H9 (cell line): Measurements from ENCODE around the gene ARID1B. TPM values are rescaled to one million over a fixed set of nuclear protein-coding genes. Genes with fewer than 3 reads are reported as not detected.

Experiments used
- DNase-seq: peaks from one replicate; pipeline ENCODE4 v3.0.0-alpha.2; 2017
- H2AFZ ChIP-seq: one replicate; pipeline ENCODE4 v1.6.1; 2013; ENCODE audit warnings: mild to moderate bottlenecking, low read length, control low read depth, moderate library complexity
- H2AK5ac ChIP-seq: 2 replicates; pipeline ENCODE4 v1.6.1; 2013; ENCODE audit warnings: low read length, control low read depth, mixed read lengths; ENCODE audit not compliant: insufficient read length
- H2BK120ac ChIP-seq: one replicate; pipeline ENCODE4 v1.6.1; 2013; ENCODE audit warnings: low read depth, mild to moderate bottlenecking, low read length, control low read depth, inconsistent platforms; ENCODE audit not compliant: poor library complexity, severe bottlenecking
- H2BK12ac ChIP-seq: 2 replicates; pipeline ENCODE4 v1.6.1; 2013; ENCODE audit warnings: low read length, control low read depth, mixed read lengths, low read depth; ENCODE audit not compliant: insufficient read length
- H2BK15ac ChIP-seq: 2 replicates; pipeline ENCODE4 v1.6.1; 2013; ENCODE audit warnings: low read depth, low read length, control low read depth
- H2BK20ac ChIP-seq: one replicate; pipeline ENCODE4 v1.6.1; 2013; ENCODE audit warnings: low read depth, mild to moderate bottlenecking, low read length, control low read depth, inconsistent platforms; ENCODE audit not compliant: poor library complexity, severe bottlenecking
- H2BK5ac ChIP-seq: 2 replicates; pipeline ENCODE4 v1.6.1; 2013; ENCODE audit warnings: low read length, control low read depth, mixed read lengths; ENCODE audit not compliant: insufficient read length
- H3K14ac ChIP-seq: 2 replicates; pipeline ENCODE4 v1.6.1; 2013; ENCODE audit warnings: low read length, control low read depth; ENCODE audit not compliant: insufficient read depth
- H3K18ac ChIP-seq: 2 replicates; pipeline ENCODE4 v1.6.1; 2013; ENCODE audit warnings: low read depth, mild to moderate bottlenecking, mixed read lengths, low read length, control low read depth; ENCODE audit not compliant: insufficient read length
- H3K23ac ChIP-seq: 2 replicates; pipeline ENCODE4 v1.6.1; 2013; ENCODE audit warnings: low read length, control low read depth, mixed read lengths, low read depth; ENCODE audit not compliant: insufficient read length
- H3K23me2 ChIP-seq: 2 replicates; pipeline ENCODE4 v1.6.1; 2013; ENCODE audit warnings: low read depth, mild to moderate bottlenecking, mixed read lengths, low read length, control low read depth; ENCODE audit not compliant: insufficient read length, poor library complexity, severe bottlenecking
- H3K27ac ChIP-seq: 2 replicates; pipeline ENCODE4 v1.5.1; 2013; ENCODE audit warnings: low read length, control low read depth, mixed read lengths, low read depth; ENCODE audit not compliant: insufficient read length
- H3K27me3 ChIP-seq: 2 replicates; pipeline ENCODE4 v1.6.1; 2013; ENCODE audit warnings: low read length, control low read depth, inconsistent platforms; ENCODE audit not compliant: insufficient read depth
- H3K4ac ChIP-seq: 2 replicates; pipeline ENCODE4 v1.6.1; 2013; ENCODE audit warnings: low read depth, mild to moderate bottlenecking, control low read depth, inconsistent platforms, low read length, moderate library complexity
- H3K4me1 ChIP-seq: 2 replicates; pipeline ENCODE4 v1.6.1; 2013; ENCODE audit warnings: low read length, control low read depth, inconsistent platforms; ENCODE audit not compliant: insufficient read depth
- H3K4me2 ChIP-seq: 2 replicates; pipeline ENCODE4 v1.6.1; 2013; ENCODE audit warnings: low read length, control low read depth, mixed read lengths; ENCODE audit not compliant: insufficient read length, insufficient read depth
- H3K56ac ChIP-seq: 2 replicates; pipeline ENCODE4 v1.6.1; 2013; ENCODE audit warnings: low read depth, mild to moderate bottlenecking, mixed read lengths, low read length, control low read depth; ENCODE audit not compliant: insufficient read length
- H3K79me1 ChIP-seq: 2 replicates; pipeline ENCODE4 v1.6.1; 2013; ENCODE audit warnings: low read depth, mild to moderate bottlenecking, moderate library complexity, low read length, control low read depth, inconsistent platforms; ENCODE audit not compliant: insufficient read depth, poor library complexity, severe bottlenecking
- H3K79me2 ChIP-seq: 2 replicates; pipeline ENCODE4 v1.6.1; 2013; ENCODE audit warnings: low read length, control low read depth, inconsistent platforms; ENCODE audit not compliant: insufficient read depth
- H3K9ac ChIP-seq: 2 replicates; pipeline ENCODE4 v1.6.1; 2013; ENCODE audit warnings: low read length, control low read depth, mixed read lengths; ENCODE audit not compliant: insufficient read length; ENCODE audit errors: extremely low read depth
- H3K9me3 ChIP-seq: one replicate; pipeline ENCODE4 v1.6.1; 2013; ENCODE audit warnings: low read depth, low read length, inconsistent platforms; ENCODE audit not compliant: control insufficient read depth
- H3T11ph ChIP-seq: one replicate; pipeline ENCODE4 v1.6.1; 2013; ENCODE audit warnings: mild to moderate bottlenecking, low read length, control low read depth, inconsistent platforms
- H4K20me1 ChIP-seq: one replicate; pipeline ENCODE4 v1.6.1; 2013; ENCODE audit not compliant: control insufficient read depth, insufficient read length, insufficient read depth
- H4K5ac ChIP-seq: 2 replicates; pipeline ENCODE4 v1.6.1; 2013; ENCODE audit warnings: low read depth, mild to moderate bottlenecking, mixed read lengths, low read length, control low read depth; ENCODE audit not compliant: insufficient read length
- H4K8ac ChIP-seq: replicated peaks from 2 replicates; pipeline ENCODE4 v1.6.1; 2013; ENCODE audit warnings: low read length, control low read depth, mixed read lengths, low read depth; ENCODE audit not compliant: insufficient read length
- H4K91ac ChIP-seq: 2 replicates; pipeline ENCODE4 v1.6.1; 2013; ENCODE audit warnings: low read depth, mild to moderate bottlenecking, moderate library complexity, mixed read lengths, low read length, control low read depth; ENCODE audit not compliant: insufficient read length
- H3K27ac Mint-ChIP-seq, 3 experiments: 2 replicates in 2 of 3; 3 replicates in 1 of 3; pipeline ENCODE4 v1.8.0; 2020 to 2021; ENCODE audit warnings: mixed read lengths in 3 of 3, mild to moderate bottlenecking in 1 of 3, moderate library complexity in 1 of 3
- H3K27me3 Mint-ChIP-seq: 2 replicates; pipeline ENCODE4 v1.8.0; 2021; ENCODE audit warnings: low read depth, mild to moderate bottlenecking, moderate library complexity, mixed read lengths
- H3K36me3 Mint-ChIP-seq, 3 experiments: 2 replicates in 2 of 3; 3 replicates in 1 of 3; pipeline ENCODE4 v1.8.0; 2020 to 2021; ENCODE audit warnings: low read depth in 3 of 3, mixed read lengths in 3 of 3; ENCODE audit not compliant: insufficient read depth in 1 of 3
- H3K4me1 Mint-ChIP-seq, 2 experiments: 2 replicates each; pipeline ENCODE4 v1.8.0; 2020; ENCODE audit warnings: mixed read lengths in 2 of 2
- H3K4me3 Mint-ChIP-seq, 2 experiments: 2 replicates in 1 of 2; 3 replicates in 1 of 2; pipeline ENCODE4 v1.8.0; 2020 to 2021; ENCODE audit warnings: mild to moderate bottlenecking in 2 of 2, mixed read lengths in 2 of 2, moderate library complexity in 1 of 2
- H3K9me3 Mint-ChIP-seq, 2 experiments: 2 replicates in 1 of 2; 3 replicates in 1 of 2; pipeline ENCODE4 v1.8.0; 2020; ENCODE audit warnings: mild to moderate bottlenecking in 2 of 2, mixed read lengths in 2 of 2, moderate library complexity in 1 of 2
- WGBS: extraction: QIAGEN DNeasy Blood & Tissue Kit; methylation state at CpG from one replicate; pipeline ENCODE4 v1.1.7; 2013; ENCODE audit warnings: missing lambda C conversion rate, low lambda C conversion rate, mixed read lengths; ENCODE audit not compliant: insufficient read length; ENCODE audit errors: extremely low coverage; 5-methylcytosine and 5-hydroxymethylcytosine counted together
- total RNA-seq: library from RNA; stranded (reverse); gene quantifications from 2 replicates; pipeline ENCODE4 v1.2.1, GENCODE V29; 2021
- TF ChIP-seq, protein P1 (sequence below): fragments of 200-600 bp; sonication (generic); conservative IDR thresholded peaks from 3 replicates; pipeline ENCODE4 v1.8.0; 2021; ENCODE audit warnings: antibody characterized with exemption, mild to moderate bottlenecking

The ARID1B gene
- total RNA-seq, 1 experiment from 2014 or later = 88.2 TPM

DNA sequence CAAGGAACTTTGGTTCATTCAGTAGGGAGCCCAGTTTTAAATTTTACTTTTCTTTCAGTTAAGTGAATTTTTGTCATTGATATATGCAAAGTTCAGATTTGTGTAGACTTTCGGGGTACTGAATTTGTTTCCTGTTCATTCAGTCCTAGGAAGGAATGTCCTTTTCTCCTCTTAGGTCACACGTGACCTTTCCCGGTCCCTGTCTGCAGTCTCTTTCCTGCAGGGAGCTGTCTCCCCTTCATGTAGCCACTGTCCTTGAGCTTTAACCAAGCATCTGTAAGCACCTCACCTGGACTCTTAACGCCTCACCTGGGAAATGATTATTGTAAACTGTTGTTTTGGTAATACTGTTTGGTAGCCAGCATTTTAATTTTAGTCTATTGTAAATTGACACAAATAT, 190.7 kb downstream of the ARID1B start:
- Histone ChIP-seq H2BK5ac (no peak overlapping the region), H3K18ac (no peak overlapping the region), H4K8ac (no peak overlapping the region), H2BK120ac (no peak overlapping the region), H4K5ac (no peak overlapping the region), H3K4me2 (no peak overlapping the region), H2BK20ac (no peak overlapping the region), H3K79me1 (peaks cover 4% of the 10 kb centered on the region), H2BK15ac (no peak overlapping the region), H2BK12ac (no peak overlapping the region), H3T11ph (no peak overlapping the region), H3K9ac (no peak overlapping the region), H3K4me1 (peaks cover 12% of the 10 kb centered on the region; the same call in 1 of the 2 replicates), H3K14ac (no peak overlapping the region), H3K27me3 (no peaks in the 10 kb centered on the region), H2AK5ac (no peak overlapping the region), H3K27ac (no peak overlapping the region), H3K23me2 (no peaks in the 10 kb centered on the region), H3K9me3 (no peaks in the 10 kb centered on the region), H2AFZ (no peak overlapping the region), H3K4ac (no peak overlapping the region), H3K23ac (no peak overlapping the region), H4K91ac (no peak overlapping the region), H3K56ac (no peak overlapping the region), H4K20me1 (no peaks in the 10 kb centered on the region), H3K79me2 (peaks cover 4% of the 10 kb centered on the region; the same call in 1 of the 2 replicates)
- Mint-ChIP-seq H3K9me3 (no peaks in the 10 kb centered on the region), H3K4me1 (peaks cover 57 to 58% of the 10 kb centered on the region in 2 experiments), H3K27ac (peak overlapping the region in 2 of 3 experiments; percentile 43 to 56; a peak in 4 of 7 replicates), H3K27me3 (no peaks in the 10 kb centered on the region), H3K4me3 (no peak overlapping the region), H3K36me3 (no peaks in the 10 kb centered on the region)
- WGBS = no CpG with 5 or more reads among the region's 4 CpGs
- DNase-seq = no peak
- TF ChIP-seq, protein P1, sequence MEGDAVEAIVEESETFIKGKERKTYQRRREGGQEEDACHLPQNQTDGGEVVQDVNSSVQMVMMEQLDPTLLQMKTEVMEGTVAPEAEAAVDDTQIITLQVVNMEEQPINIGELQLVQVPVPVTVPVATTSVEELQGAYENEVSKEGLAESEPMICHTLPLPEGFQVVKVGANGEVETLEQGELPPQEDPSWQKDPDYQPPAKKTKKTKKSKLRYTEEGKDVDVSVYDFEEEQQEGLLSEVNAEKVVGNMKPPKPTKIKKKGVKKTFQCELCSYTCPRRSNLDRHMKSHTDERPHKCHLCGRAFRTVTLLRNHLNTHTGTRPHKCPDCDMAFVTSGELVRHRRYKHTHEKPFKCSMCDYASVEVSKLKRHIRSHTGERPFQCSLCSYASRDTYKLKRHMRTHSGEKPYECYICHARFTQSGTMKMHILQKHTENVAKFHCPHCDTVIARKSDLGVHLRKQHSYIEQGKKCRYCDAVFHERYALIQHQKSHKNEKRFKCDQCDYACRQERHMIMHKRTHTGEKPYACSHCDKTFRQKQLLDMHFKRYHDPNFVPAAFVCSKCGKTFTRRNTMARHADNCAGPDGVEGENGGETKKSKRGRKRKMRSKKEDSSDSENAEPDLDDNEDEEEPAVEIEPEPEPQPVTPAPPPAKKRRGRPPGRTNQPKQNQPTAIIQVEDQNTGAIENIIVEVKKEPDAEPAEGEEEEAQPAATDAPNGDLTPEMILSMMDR = no peak
